Posterior cingulate gyrus (tissue), 11 donors: ENCODE measurements around the gene TMEM260.
"Not testable (repeated sequence)": the region's sequence is repeated elsewhere in the genome, so short reads cannot be mapped to it uniquely, and the experiment has no call there.

Source experiments
- DNase-seq, 10 donors: peaks; one replicate each; pipeline versions ENCODE4 v3.0.0 to v3.0.0-alpha.2; 2020 to 2021; ENCODE audit warnings: mixed read lengths in 3 of 10
- intact Hi-C: fragments of 100-400 bp; cut with DNase I; formaldehyde crosslinking; loops from one replicate; pipeline ENCODE4 v1.15.1; 2023

The TMEM260 gene

DNA sequence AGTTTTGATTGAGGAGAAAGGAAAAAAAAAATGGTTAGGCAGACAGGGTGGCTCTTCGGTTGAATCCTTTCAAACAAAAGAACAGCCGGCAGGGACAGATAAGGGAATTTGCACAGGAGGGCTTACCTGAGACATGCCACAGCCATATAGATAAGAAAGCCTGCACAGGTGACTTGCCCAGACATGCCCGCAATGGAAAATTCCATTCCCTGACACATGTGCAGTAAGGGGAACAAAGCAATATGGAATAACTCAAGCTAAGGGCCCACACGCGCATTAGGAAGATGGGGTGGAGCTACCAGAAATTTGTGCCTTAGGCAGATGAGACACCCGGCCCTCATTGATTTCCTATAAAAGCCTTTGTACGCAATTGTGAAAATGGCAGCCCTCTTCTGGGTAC, 86.7 kb downstream of the TMEM260 start:
- intact Hi-C loops = no loop called here
- no peak for DNase-seq

GRCh38 chr14:56666716-56667115, 87.1 kb downstream of the TMEM260 start:
- no peak for DNase-seq
- intact Hi-C loops = no loop called here

DNA sequence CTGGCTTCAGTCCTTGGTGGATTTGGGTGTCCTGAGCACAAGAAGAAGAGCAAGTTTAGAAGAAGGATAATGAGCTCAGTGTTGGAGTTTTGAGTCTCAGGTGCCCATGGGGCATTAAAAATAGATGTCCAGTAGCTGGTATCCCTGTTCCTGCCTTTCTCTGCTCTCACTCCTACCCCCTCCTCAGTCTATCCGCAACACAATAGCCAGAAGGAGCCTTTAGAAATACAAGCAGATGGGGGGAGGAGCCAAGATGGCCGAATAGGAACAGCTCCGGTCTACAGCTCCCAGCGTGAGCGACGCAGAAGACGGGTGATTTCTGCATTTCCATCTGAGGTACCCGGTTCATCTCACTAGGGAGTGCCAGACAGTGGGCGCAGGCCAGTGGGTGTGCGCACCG, 87.7 kb downstream of the TMEM260 start:
- intact Hi-C loops, DNase-seq: not testable (repeated sequence)

GRCh38 chr14:56676042-56676441, 96.4 kb downstream of the TMEM260 start:
- intact Hi-C loops = no loop called here
- DNase-seq = no peak

GRCh38 chr14:56678838-56679237, 99.2 kb downstream of the TMEM260 start:
- DNase-seq = no peak
- intact Hi-C loops = no loop called here

DNA sequence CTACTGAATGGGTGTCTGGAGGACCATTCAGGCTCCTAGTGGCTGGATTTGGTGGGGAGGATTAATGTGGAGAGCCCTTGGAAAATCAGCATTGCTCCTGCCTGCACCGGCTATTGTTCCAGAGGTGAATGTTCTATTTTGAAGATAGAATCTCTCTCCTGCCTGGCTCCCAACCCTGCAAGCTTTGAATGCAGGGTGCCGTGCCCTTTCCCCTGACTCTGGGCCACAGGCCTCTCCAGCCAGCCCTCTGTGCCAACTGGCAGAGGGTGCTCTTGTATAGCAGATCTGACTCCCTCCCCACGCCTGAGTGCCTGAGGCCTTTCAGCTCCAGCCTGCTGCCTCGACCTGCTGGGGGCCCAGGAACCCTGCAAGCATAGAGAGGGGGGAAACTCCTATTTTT, 106.8 kb downstream of the TMEM260 start:
- peak in 2 of 10 donors; percentile 10 to 14 for DNase-seq
- intact Hi-C loops = no loop called here

- intact Hi-C loops = no loop called here
- no peak for DNase-seq
These were observed 107.5 kb downstream of the TMEM260 start for GRCh38 chr14:56687123-56687522.

DNA sequence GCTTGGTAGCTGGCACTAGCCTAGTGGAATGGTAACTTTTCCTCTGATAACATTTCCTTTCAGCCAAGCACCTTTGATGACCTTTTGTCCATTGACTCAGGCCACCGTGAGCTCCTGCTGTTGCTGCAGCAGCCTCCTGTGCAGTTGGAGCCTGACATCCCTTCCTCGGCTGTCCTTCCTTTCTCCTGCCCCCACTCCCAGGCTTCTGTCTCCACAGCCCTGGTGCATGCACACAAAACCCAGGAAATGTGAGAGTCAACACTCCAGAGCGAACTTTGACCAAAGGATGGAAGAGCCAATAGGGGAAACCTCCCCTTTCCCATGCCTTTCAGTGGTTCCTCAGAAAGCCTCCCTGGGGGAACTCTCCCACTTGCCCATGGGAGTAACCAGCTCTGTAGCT, 115.0 kb downstream of the TMEM260 start:
- intact Hi-C loops = no loop called here
- no peak for DNase-seq

GRCh38 chr14:56695216-56695615, 115.6 kb downstream of the TMEM260 start:
- DNase-seq, intact Hi-C loops: not testable (repeated sequence)
